Inferior parietal cortex (tissue), 1 donor: ENCODE measurements around the gene SH3BP5.

ENCODE experiments used
- DNase-seq: peaks from one replicate; pipeline ENCODE4 v3.0.0-alpha.2; 2016; ENCODE audit errors: extremely low spot score

Gene SH3BP5

DNA sequence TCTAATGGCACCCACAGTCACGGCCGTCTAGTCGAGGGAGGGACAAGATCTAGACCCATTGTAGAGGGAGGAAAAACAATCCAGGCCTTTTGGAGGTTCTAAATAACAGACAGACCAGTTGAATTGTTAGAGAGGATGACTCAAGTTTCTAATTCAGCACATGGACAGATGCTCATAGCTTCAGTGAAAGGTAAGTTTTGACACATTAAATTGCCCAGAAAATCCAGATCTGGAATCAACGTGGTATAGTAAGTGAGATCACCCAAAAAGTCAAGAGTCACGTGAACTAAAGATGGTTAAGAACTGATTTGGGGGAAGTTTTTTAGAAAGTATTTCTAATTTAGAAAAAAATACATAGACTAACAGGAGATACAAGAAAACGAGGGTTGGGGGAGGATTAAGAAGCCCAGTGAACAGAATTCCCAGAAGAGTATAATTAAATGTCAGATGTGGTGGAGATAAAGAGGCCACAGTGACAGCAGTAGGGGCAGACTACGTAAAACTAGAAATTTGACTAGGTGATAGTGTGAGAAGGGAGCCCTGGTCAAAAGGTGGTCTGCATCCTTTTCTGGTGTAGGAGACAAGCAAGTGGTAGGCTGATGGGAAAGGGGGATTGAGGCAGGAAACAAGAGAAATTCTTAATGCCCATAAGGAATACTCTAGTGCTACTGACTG lies 79.2 kb downstream of the SH3BP5 start:
- no peak for DNase-seq

DNA sequence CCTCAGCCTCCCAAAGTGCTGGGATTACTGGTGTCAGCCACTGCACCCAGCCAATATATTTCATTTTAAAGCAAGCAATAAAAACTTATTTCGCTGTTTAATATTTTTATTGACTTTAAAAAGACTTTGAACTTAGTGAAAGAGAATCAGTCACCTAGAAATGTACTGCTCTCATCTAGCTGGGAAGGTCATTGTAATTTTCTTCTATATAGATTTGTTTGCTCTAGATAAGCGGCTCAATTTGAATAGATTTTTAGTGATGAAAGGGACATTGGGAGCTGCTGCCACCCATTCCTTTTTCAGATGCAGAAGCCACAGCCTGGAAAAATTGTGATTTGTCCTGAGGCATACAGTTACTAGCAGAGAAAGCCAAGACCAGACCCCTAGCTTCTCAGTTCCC lies 86.2 kb downstream of the SH3BP5 start:
- DNase-seq, result no peak

- DNase-seq, result no peak
Measured at GRCh38 chr3:15243822-15244482, 88.4 kb downstream of the SH3BP5 start.

DNA sequence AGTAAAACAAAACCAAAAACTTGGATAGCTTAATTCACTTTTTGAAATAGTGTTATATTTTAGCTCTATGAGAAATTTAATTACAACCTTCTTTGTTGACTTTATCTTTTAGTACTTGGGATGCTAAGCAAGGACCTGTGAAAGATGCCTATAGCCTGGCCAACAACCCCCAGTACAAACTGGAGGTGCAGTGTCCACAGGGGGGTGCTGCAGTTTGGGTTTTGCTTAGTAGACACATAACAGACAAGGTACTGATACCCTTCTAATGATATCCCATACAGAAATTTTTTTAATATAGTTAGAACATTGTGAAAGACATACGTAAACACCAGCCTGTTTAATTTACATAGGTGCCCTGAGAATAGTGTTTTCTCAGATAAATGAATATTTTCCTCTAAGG lies 91.0 kb downstream of the SH3BP5 start:
- no peak for DNase-seq

GRCh38 chr3:15229262-15229661 lies 103.1 kb downstream of the SH3BP5 start:
- no peak for DNase-seq

DNA sequence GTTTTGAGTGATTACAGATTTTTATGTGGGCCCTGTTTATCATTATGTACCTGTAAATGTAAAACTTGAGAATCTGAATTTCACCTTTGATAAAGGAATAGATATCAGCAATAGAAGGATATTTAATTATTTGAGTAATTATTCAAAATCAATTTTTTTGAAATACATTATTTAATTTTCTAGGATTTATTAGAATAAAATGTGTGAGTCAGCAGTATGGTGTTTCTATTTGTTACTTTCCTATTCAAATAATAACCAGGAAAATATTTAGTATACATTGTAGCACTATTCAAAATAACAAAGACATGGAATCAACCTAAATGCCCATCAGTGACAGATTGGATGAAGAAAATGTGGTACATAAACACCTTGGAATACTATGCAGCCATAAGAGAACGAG lies 104.2 kb downstream of the SH3BP5 start:
- DNase-seq, result no peak

- no peak for DNase-seq
Measured at GRCh38 chr3:15223685-15224572, 108.5 kb downstream of the SH3BP5 start.

DNA sequence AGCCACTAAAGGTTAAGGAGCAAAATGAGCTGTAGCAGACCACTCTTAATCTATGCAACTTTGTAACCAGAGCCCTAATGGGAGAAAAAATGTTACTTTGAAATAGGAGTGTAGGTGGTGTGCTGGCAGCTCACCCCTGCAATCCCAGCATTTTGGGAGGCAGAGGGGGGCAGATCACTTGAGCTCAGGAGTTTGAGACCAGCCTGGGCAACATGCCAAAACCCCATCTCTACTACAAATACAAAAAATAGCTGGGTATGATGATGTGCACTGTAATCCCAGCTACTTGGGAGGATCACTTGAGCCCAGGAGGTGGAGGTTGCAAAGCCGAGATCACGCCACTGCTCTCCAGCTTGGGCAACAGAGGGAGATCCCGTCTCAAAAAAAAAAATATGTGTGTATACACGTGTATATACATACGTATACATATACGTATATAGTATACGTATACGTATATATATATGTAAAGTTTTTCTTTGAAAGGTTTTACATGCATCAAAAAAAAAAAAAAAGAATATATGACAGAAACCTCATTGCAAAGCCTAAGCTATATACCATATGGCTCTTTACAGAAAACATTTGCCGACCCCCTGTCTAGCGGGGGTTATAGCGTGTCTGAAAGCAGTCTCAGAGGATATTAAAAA lies 110.7 kb downstream of the SH3BP5 start:
- DNase-seq, result no peak

- no peak for DNase-seq
Measured at GRCh38 chr3:15220661-15221060, 111.7 kb downstream of the SH3BP5 start.

DNA sequence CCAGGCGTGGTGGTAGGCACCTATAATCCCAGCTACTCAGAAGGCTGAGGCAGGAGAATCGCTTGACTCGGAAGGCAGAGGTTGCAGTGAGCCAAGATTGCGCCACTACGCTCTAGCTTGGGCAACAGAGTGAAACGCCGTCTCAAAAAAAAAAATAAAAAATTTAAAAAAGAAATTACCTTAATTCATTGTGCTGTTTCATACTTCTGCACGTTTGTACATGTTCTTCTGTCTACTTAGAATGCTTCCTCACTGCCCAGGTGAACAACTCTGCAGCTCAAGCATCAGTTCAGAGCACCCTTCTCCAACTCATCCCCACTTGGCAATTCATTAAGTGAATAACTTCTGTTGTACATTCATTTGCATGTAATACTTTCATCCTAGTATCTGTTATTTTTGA lies 112.3 kb downstream of the SH3BP5 start:
- no peak for DNase-seq

GRCh38 chr3:15218689-15219088 lies 113.7 kb downstream of the SH3BP5 start:
- no peak for DNase-seq

DNA sequence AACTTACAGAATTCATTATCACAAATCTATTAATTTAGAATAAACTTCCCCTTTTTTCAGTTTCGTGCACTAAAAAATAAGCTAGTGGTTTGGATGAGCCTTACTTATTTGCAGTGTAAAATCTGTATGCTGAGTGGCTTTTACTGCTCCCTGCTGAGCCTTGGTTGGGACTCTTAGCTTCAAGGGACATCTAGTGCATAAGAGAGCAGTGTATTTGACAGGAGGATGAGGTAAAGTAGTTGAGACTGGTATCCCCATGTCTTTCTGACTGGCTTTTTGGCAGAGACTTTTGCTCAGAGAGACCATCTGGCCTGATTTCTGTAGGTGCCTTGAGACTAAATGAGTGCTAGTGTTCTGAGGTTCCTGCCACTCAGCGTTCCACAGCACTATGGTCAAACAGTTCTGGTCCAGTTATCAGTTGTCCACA lies 114.5 kb downstream of the SH3BP5 start:
- DNase-seq, result no peak

- DNase-seq, result no peak
Measured at GRCh38 chr3:15217011-15217671, 115.2 kb downstream of the SH3BP5 start.

DNA sequence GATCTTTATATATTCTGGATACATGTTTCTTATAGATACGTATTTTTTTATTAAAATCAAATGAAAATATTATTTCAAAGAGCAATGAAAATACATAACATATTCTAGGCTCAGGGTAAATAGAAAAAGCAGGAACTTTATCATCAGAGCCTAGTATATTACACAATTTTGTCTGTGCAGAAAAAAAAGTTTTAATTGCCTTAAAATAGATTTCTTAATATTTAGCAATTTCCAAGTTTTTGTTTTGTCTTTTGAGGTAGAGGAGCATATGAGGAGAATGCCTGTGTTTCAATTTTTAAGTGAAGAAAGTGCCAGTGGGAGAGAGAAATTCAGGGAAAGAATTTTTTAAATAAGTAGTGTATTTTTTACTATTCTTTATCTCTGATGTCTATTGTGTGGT lies 115.9 kb downstream of the SH3BP5 start:
- no peak for DNase-seq

GRCh38 chr3:15215996-15216395 lies 116.4 kb downstream of the SH3BP5 start:
- DNase-seq, result no peak

- no peak for DNase-seq
Measured at GRCh38 chr3:15214758-15215157, 117.6 kb downstream of the SH3BP5 start.

GRCh38 chr3:15211937-15212336 lies 120.4 kb downstream of the SH3BP5 start:
- no peak for DNase-seq

DNA sequence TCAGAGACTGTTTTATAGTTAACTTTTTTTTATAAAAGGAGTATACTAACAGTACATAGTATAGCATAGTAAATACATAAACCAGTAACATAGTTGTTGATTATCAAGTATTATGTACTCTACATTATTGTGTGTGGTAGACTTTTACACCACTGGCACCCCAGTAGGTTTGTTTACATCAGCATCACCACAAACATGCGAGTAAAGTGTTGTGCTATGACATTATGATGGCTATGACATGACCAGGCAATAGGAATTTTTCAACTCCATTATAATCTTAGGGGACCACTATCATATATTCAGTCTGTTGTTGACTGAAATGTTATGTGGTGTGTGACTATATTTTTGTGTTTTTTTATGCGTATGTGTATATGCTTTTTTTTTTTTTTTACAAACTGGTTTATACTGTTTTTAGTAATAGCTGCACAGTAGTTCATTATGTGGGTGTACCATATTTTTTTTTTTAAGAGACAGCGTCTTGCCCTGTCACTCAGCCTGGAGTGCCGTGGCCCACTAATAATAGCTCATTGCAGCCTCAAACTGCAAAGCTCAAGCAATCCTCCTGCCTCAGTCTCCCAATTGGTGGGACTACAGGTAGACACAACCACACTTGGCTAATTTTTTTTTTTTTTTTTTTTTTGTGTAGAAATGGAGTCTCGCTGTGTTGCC lies 124.4 kb downstream of the SH3BP5 start:
- no peak for DNase-seq

DNA sequence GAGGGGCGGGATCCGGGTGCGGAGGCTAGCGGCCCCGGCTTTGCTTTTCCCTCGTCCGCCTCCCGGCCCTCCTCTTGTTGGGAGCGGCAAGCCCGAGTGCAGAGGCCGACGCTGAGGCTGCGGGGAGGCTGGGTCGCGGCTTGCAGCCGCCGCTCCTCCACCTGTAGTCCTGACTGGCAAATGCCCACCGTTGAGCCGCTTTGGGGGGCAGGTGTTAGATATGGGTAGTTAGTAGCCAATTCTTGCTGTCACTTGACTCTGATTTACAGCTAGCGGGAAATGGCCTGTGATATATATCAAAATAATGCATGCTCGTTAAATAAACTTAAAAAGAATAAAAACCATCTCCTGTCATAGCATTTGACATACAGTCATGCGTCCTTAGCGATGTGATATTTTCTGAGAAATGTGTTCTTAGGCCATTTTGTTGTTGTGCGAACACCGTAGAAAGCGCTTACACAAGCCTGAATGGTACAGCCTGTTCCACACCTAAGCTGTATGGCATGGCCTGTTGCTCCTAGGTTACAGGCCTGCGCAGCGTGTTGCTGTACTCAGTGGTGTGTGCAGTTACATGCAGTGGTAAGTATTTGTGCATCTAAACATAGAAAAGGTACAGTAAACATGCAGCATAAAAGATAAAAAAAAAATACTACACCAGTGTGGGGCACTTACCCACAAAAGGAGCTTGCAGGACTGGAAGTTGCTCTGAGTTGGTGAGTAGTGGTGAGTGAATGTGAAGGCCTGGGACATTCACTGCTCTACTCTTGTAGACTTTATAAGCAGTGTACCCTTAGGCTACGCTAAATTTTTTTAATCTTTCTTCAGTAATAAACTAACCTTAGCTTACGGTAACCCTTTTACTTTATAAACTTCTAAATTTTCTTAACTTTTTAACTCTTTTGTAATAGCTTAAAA lies 125.5 kb downstream of the SH3BP5 start:
- peak; percentile 34 for DNase-seq
